Stimulated activated memory B cell treated with anti-CD40 and anti-IgM and Interleukin-4, amounts not matched to agents 10 μg/mL and 1 μg/mL and 100 μg/mL, for 72 hours (primary cell): ENCODE results near the gene SIDT1.
"Not testable (repeated sequence)": the region's sequence is repeated elsewhere in the genome, so short reads cannot be mapped to it uniquely, and the experiment has no call there.

ENCODE experiments used
- ATAC-seq: fragments of 150-1000 bp; cut with Tn5 transposase; 2 replicates; pipeline ENCODE4 v1.10.0; 2021
- H3K27ac Mint-ChIP-seq: one replicate; pipeline ENCODE4 v1.8.0; 2022; ENCODE audit warnings: mild to moderate bottlenecking, mixed read lengths
- H3K27me3 Mint-ChIP-seq: one replicate; pipeline ENCODE4 v1.8.0; 2022; ENCODE audit warnings: mixed read lengths
- H3K36me3 Mint-ChIP-seq: one replicate; pipeline ENCODE4 v1.8.0; 2022; ENCODE audit warnings: mixed read lengths
- H3K4me1 Mint-ChIP-seq: one replicate; pipeline ENCODE4 v1.8.0; 2022; ENCODE audit warnings: mixed read lengths
- H3K4me3 Mint-ChIP-seq: one replicate; pipeline ENCODE4 v1.8.0; 2022; ENCODE audit warnings: mild to moderate bottlenecking, moderate library complexity, mixed read lengths
- H3K9me3 Mint-ChIP-seq: one replicate; pipeline ENCODE4 v1.8.0; 2022; ENCODE audit warnings: mixed read lengths

The SIDT1 gene

DNA sequence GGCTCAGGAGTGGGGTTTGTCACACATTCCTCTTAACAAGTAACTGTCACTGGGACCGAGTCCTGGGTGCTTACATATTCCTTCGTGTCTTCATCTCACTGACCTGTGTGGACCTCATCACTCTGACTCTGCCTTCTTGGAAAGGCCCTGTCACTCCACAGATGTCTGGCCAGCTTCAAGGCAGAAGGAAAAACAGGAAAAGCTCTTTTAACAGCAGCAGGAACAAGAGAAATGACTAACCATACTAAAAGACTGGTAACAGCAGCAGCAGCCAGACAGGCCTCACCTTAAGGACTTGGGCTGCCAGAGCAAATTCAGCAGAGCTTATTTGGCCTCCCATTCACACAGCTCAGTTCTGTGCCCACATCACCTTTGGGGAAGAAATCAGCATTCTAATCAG lies 96.0 kb downstream of the SIDT1 start:
- Mint-ChIP-seq H3K27ac (peak overlapping the region; percentile 45), H3K4me1 (peaks cover 50% of the 10 kb centered on the region), H3K36me3 (peaks cover 67% of the 10 kb centered on the region), H3K9me3 (no peaks in the 10 kb centered on the region), H3K4me3 (no peak overlapping the region), H3K27me3 (no peaks in the 10 kb centered on the region)
- ATAC-seq: no peak

DNA sequence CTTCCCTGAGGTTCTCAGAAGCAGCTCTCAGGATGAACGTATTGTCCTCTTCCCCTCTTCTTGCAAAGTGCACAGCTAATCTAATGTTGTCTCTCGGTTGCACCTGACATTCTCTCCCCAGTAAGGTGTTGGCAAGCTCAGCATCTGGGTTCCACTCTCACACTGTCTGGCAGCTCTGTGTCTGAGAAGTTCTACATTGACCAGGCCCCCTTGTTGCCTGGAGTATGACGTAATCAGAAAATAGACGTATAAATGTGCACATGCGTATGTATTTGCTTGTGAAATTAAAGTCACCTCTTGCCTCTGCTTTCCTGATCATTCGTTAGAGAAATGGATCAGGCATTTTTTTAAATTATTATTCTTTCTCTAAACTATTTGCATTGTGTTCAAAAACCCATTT lies 96.4 kb downstream of the SIDT1 start:
- Mint-ChIP-seq H3K4me1 (peaks cover 50% of the 10 kb centered on the region), H3K27ac (peak overlapping the region; percentile 45), H3K36me3 (peaks cover 62% of the 10 kb centered on the region), H3K4me3 (no peak overlapping the region), H3K9me3 (no peaks in the 10 kb centered on the region), H3K27me3 (no peaks in the 10 kb centered on the region)
- ATAC-seq: no peak

DNA sequence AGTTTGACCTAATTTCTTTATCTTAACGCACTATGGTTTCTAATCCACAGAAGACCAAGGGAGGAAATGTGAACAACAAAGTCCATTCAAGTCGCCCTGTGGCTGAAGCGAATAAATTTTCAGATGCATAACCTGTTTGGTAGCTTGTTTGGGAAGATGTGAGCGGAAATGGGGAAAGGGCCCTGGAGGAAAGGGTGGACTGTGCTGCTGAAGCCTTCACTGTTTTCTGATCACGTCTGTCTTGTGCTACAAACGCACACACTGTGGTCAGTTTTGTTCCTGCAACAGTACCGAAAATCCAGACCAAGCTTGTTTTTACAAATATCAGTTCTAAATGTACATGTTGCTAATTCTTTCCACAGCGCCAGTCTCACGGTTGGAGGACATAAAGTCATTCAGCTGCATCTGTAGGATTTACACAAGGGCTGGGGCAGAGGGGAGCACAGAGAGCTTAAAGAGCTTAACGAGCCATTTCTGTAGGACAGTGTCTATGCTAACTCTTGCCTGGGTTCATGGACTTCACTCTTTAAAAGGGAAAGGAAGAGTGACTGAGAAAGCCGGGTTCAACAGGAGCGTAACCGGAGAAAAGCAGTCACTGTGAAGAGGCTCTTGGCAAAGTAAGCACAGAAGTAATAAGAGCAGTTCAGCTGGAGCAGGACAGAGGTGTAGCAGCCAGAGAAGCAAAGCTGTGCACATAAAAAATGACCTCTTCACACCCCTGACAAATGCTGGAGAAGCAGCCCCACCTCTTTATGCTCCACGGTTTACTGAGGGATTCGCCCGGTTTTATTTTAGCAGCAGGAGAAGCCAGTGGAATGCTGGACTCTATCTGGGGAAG lies 97.4 kb downstream of the SIDT1 start:
- Mint-ChIP-seq H3K36me3 (peaks cover 52% of the 10 kb centered on the region), H3K27ac (peak overlapping the region; percentile 18), H3K4me3 (no peak overlapping the region), H3K4me1 (peaks cover 50% of the 10 kb centered on the region), H3K9me3 (no peaks in the 10 kb centered on the region), H3K27me3 (no peaks in the 10 kb centered on the region)
- ATAC-seq: no peak

DNA sequence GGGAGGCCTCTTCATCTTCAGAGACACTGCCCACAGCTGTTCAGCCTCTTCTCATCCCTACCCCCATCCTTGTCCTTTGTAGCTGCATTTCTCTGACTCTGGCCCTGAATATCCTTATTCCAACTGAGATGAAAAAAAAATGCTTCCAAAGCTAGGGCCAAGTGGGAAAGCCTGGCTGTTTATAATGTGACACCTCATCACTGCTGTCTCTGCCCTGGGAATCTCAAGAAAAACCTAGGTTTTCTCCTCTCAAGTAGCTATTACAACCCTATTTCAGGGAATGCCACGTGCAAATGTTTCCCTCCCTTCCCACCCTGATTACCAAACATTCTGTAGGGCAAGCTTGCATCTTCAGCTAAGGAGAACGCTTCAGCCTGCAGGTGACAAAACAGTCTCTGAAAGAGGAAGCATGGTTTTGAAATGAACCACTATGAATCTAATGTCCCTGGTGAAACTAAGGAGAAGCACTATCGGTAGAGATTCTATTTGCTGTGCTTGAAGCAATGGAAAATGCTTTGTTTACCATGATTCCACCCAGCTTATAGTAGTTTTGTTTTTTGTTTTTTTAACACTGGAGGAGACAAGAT lies 98.7 kb downstream of the SIDT1 start:
- Mint-ChIP-seq H3K4me1 (peaks cover 37% of the 10 kb centered on the region), H3K36me3 (peaks cover 39% of the 10 kb centered on the region), H3K27ac (peak overlapping the region; percentile 74), H3K9me3 (no peaks in the 10 kb centered on the region), H3K4me3 (no peak overlapping the region), H3K27me3 (no peaks in the 10 kb centered on the region)
- ATAC-seq: peak; percentile 72

DNA sequence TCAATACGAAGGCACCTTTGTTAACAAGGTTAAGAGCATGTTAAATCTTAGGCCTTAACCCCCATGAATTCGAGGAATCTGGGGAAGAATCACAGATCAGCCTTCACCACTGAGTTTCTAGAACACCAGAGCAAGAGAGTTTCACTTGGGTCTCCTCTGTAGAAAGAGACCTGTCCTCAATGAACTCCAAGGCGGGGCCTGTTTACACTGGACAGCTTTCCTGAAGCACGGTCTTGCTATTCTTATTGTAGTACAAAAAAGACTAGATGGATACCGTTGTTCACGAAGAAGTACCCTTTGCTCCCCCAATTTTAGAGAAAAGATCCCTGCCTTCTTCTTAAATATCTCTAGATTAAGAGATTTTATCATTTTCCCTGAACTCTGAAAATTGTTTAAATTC lies 99.2 kb downstream of the SIDT1 start:
- H3K4me1 Mint-ChIP-seq: peaks cover 32% of the 10 kb centered on the region
- H3K4me3 Mint-ChIP-seq: no peak overlapping the region
- H3K9me3 Mint-ChIP-seq: no peaks in the 10 kb centered on the region
- ATAC-seq: no peak
- H3K27ac Mint-ChIP-seq: peak overlapping the region; percentile 74
- H3K27me3 Mint-ChIP-seq: no peaks in the 10 kb centered on the region
- H3K36me3 Mint-ChIP-seq: peaks cover 34% of the 10 kb centered on the region

DNA sequence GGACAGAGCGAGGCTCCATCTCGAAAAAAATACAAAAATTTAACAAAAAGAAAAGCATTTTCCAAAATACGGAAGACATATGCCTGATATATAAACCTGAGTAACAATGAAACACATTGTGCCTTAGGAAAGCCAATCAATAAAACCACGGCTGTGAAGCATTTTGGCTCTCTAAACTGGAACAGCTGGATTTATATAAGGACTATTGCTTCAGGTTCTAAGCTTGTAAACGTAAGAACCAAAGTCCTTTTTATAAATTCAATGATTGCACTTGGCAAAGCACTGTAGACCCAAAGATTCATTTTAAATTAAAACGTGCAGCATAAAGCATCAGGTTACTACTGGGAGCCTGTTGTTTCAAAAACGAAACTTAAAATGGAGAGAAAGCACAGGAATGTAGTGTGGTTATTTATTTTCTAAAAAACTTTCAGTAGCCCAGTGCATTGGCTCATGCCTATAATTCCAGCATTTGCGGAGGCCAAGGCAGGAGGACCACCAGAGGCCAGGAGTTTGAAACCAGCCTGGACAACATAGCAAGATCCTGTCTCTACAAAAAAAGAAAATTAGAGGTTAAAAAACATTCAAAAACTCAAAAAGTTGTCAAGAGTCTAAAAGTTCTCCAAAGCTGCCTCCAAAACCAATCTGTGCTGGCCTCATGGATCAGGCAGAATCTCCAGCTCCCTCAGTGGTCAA lies 102.6 kb downstream of the SIDT1 start:
- ATAC-seq: no peak
- Mint-ChIP-seq H3K27me3 (no peaks in the 10 kb centered on the region), H3K4me1 (peaks cover 16% of the 10 kb centered on the region), H3K9me3 (no peaks in the 10 kb centered on the region), H3K36me3 (peaks cover 12% of the 10 kb centered on the region), H3K4me3 (no peak overlapping the region), H3K27ac (no peak overlapping the region)

DNA sequence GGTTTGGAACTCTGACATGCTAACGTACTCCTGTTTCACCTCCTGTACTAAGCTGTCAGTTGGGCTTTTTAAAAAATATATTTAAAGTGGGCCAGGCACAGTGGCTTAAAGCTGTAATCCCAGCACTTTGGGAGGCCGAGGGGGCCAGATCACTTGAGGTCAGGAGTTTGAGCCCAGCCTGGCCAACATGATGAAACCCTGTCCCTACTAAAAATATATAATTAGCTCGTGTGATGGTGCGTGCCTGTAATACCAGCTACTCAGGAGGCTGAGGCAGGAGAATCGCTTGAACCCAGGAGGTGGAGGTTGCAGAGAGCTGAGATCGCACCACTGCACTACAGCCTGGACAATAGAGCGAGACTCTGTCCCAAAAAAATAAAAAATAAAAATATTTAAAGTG lies 103.7 kb downstream of the SIDT1 start:
- not testable (repeated sequence) for H3K9me3 Mint-ChIP-seq, ATAC-seq

DNA sequence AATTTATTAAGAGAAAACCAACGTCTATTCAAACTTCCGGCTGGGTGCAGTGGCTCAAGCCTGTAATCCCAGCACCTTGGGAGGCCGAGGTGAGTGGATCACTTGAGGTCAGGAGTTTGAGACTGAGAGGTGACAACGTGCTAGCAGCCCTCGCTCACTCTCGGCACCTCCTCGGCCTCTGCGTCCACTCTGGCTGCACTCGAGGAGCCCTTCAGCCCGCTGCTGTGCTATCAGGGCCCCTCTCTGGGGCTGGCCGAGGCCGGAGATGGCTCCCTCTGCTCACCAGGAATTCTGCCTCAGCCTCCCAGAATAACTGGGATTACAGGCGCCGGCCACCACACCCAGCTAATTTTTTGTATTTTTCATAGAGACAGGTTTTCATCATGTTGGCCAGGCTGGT lies 105.4 kb downstream of the SIDT1 start:
- H3K4me1 Mint-ChIP-seq: no peaks in the 10 kb centered on the region
- no peak for ATAC-seq
- H3K27me3 Mint-ChIP-seq: no peaks in the 10 kb centered on the region
- H3K27ac Mint-ChIP-seq: no peak overlapping the region
- no peaks in the 10 kb centered on the region for H3K9me3 Mint-ChIP-seq
- H3K36me3 Mint-ChIP-seq: no peaks in the 10 kb centered on the region
- H3K4me3 Mint-ChIP-seq: no peak overlapping the region

More for the DNA sequence above, 103.7 kb downstream of the SIDT1 start:
- not testable (repeated sequence) for H3K27ac Mint-ChIP-seq, H3K4me1 Mint-ChIP-seq, H3K36me3 Mint-ChIP-seq, H3K4me3 Mint-ChIP-seq, H3K27me3 Mint-ChIP-seq

DNA sequence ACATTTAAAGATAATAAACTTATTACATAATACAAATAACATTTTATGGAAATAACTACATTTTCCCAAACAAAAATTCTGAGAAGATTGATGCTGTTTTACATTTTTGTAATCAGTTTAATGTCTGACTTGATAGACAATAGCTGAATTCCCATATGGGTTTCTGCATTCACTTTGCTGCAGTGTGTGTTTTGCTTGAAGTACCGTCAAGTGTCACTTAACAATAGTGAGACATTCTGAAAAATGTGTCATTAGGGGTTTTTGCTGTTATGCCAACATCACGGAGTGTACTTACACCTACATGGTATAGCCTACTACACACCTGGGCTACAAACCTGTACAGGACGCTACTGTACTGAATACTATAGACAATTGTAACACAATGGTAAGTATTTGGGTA lies 106.6 kb downstream of the SIDT1 start:
- H3K36me3 Mint-ChIP-seq: peaks cover 4% of the 10 kb centered on the region
- no peak overlapping the region for H3K27ac Mint-ChIP-seq
- no peak for ATAC-seq
- no peaks in the 10 kb centered on the region for H3K27me3 Mint-ChIP-seq
- no peaks in the 10 kb centered on the region for H3K4me1 Mint-ChIP-seq
- H3K4me3 Mint-ChIP-seq: no peak overlapping the region
- H3K9me3 Mint-ChIP-seq: peaks cover 2% of the 10 kb centered on the region

DNA sequence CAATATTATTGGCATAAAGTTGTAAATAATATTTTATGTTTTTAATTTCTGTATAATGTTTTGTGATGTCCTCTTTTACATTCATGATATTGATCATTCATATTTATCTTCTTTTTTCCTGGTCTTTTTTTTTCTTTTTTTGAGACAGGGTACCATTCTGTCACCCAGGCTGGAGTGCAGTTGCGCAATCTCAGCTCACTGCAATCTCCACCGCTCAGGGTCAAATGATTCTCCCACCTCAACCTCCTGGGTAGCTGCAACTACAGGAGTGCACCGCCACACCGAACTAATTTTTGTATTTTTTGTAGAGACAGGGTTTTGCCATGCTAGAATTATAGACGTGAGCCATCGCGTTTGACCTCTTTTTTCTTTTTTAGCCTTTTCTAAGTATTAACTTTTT lies 111.2 kb downstream of the SIDT1 start:
- Mint-ChIP-seq H3K4me3 (no peak overlapping the region), H3K27me3 (no peaks in the 10 kb centered on the region), H3K9me3 (peaks cover 10% of the 10 kb centered on the region), H3K36me3 (peaks cover 42% of the 10 kb centered on the region), H3K27ac (no peak overlapping the region), H3K4me1 (no peaks in the 10 kb centered on the region)
- ATAC-seq: no peak

DNA sequence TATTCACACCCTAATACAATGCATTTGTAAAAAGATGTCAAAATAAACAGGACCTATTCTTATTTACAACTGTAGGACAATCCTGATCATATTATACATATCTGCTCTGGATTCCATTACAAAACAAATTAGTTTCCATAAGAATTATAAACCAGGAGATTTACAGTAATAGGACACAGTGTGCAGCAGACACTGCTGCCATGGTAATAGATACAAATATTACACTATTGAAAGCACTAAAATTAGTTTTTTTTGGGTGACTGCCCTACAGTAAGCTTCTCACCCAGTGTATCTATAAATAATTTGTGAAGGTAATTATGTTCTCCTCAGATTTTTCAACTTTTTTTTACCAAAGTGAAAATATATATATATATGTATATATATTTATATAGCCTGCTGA lies 116.2 kb downstream of the SIDT1 start:
- Mint-ChIP-seq H3K4me3 (no peak overlapping the region), H3K27ac (no peak overlapping the region), H3K36me3 (peaks cover 52% of the 10 kb centered on the region), H3K9me3 (peaks cover 10% of the 10 kb centered on the region), H3K27me3 (no peaks in the 10 kb centered on the region), H3K4me1 (no peaks in the 10 kb centered on the region)
- ATAC-seq: no peak

DNA sequence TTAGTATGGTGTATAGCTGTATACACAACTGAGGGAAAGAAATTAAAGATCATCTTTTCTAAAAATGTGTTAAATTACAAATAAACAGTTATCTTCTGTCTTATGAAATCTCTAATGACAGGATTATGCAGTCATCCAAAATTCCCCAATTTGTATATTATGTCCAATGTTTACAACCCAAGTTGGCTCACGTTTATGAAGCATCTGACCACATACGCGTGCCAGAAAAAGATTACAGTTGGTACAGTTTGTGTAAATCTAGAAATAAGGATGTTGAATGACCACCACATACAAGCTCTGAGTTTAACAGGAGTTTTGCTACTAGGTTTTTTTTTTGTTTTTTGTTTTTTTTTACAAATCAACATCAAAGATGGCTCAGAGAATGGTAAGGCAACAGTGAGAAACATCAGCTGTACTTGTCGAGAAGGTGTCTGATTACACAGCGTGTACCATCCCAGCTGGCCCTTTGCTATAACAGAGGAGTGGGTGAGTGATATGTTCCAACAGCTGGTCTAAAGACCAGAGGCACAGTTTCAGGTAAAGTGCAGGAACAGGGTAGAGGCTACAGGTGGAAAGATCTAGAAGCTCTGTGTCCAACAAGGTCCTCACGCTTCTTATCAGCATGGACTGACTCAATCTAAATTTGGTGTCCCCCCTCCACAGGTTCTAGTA lies 117.0 kb downstream of the SIDT1 start:
- H3K27me3 Mint-ChIP-seq: no peaks in the 10 kb centered on the region
- no peaks in the 10 kb centered on the region for H3K4me1 Mint-ChIP-seq
- peaks cover 6% of the 10 kb centered on the region for H3K9me3 Mint-ChIP-seq
- peaks cover 44% of the 10 kb centered on the region for H3K36me3 Mint-ChIP-seq
- no peak overlapping the region for H3K4me3 Mint-ChIP-seq
- ATAC-seq: no peak
- H3K27ac Mint-ChIP-seq: no peak overlapping the region

DNA sequence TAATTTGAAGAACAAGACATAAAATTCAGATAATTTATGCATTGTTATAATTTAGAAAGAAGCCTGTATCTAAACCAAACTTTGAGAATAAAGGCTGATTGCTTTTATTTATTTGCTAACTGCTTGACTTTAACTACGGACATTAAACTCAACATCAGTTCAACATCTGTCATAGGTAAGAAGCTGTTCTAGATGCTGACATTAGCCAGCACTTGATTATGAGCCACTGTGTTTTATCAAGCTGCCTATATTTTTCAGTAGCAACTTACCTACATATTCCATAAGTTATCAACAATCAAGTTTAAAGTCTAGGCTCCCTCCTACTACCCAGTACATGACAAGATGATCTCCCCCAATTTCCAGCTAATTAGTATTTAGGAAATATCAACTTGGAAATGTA lies 122.0 kb downstream of the SIDT1 start:
- Mint-ChIP-seq H3K27ac (no peak overlapping the region), H3K36me3 (peaks cover 46% of the 10 kb centered on the region), H3K4me1 (peaks cover 32% of the 10 kb centered on the region), H3K9me3 (peaks cover 8% of the 10 kb centered on the region), H3K27me3 (no peaks in the 10 kb centered on the region), H3K4me3 (no peak overlapping the region)
- no peak for ATAC-seq

DNA sequence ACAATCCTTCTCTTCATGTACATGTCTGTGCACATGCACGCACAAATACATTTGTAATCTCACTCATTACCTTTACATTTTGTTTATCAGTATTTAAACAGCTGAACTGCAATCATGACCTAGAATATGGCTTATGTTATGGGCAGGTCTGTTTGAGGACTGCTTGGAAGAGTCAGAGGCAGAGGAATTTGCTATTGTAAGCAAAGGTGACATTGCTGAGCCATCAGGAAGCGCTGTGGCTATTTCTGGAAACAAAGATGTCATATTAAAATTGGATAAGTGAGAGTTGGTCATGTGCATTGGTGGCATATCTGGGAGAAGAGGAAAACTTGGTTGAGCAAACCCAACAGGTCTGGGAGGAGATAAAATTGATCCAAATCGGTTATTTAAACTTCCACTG lies 122.5 kb downstream of the SIDT1 start:
- Mint-ChIP-seq H3K27me3 (no peaks in the 10 kb centered on the region), H3K4me3 (no peak overlapping the region), H3K9me3 (peaks cover 8% of the 10 kb centered on the region), H3K36me3 (peaks cover 52% of the 10 kb centered on the region), H3K4me1 (peaks cover 37% of the 10 kb centered on the region), H3K27ac (peak overlapping the region; percentile 1)
- no peak for ATAC-seq

DNA sequence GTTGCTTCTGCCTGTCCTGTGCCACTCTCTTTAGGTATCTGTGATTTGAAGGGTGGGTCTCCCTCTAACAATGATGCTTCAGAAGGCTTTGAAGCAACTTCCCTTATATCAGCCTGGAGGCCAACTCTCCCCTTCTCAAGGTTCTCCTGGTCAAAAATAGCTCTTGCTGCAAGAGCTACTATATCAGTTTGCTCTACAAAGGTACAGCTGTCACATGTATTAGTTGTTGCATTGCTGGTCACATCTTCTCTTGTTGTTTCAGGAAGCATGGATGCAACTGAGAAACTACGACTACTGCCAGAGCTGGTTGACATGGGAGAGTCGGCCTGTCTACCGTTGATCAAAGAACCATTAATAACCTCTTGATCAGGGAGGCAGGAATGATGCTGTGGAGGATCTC lies 125.8 kb downstream of the SIDT1 start:
- Mint-ChIP-seq H3K4me3 (no peak overlapping the region), H3K9me3 (peaks cover 8% of the 10 kb centered on the region), H3K4me1 (peaks cover 64% of the 10 kb centered on the region), H3K27me3 (no peaks in the 10 kb centered on the region), H3K36me3 (peaks cover 68% of the 10 kb centered on the region), H3K27ac (peak overlapping the region; percentile 87)
- no peak for ATAC-seq
